GM12874 (cell line): ENCODE measurements around the gene GLIS2.

Experiments used
- TF ChIP-seq, protein P1 (sequence below): IDR thresholded peaks from 2 replicates; pipeline ENCODE4 v1.5.1; 2011; ENCODE audit warnings: low read depth, mild to moderate bottlenecking, control low read depth, low read length, moderate library complexity; ENCODE audit not compliant: insufficient read depth

The GLIS2 gene

GRCh38 chr16:4377573-4378154 is 61.8 kb downstream of the GLIS2 start:
- TF ChIP-seq, protein P1, sequence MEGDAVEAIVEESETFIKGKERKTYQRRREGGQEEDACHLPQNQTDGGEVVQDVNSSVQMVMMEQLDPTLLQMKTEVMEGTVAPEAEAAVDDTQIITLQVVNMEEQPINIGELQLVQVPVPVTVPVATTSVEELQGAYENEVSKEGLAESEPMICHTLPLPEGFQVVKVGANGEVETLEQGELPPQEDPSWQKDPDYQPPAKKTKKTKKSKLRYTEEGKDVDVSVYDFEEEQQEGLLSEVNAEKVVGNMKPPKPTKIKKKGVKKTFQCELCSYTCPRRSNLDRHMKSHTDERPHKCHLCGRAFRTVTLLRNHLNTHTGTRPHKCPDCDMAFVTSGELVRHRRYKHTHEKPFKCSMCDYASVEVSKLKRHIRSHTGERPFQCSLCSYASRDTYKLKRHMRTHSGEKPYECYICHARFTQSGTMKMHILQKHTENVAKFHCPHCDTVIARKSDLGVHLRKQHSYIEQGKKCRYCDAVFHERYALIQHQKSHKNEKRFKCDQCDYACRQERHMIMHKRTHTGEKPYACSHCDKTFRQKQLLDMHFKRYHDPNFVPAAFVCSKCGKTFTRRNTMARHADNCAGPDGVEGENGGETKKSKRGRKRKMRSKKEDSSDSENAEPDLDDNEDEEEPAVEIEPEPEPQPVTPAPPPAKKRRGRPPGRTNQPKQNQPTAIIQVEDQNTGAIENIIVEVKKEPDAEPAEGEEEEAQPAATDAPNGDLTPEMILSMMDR = no peak

GRCh38 chr16:4378161-4378666 is 62.3 kb downstream of the GLIS2 start:
- TF ChIP-seq, protein P1 = no peak

GRCh38 chr16:4378999-4379690 is 63.3 kb downstream of the GLIS2 start:
- TF ChIP-seq, protein P1 = no peak

DNA sequence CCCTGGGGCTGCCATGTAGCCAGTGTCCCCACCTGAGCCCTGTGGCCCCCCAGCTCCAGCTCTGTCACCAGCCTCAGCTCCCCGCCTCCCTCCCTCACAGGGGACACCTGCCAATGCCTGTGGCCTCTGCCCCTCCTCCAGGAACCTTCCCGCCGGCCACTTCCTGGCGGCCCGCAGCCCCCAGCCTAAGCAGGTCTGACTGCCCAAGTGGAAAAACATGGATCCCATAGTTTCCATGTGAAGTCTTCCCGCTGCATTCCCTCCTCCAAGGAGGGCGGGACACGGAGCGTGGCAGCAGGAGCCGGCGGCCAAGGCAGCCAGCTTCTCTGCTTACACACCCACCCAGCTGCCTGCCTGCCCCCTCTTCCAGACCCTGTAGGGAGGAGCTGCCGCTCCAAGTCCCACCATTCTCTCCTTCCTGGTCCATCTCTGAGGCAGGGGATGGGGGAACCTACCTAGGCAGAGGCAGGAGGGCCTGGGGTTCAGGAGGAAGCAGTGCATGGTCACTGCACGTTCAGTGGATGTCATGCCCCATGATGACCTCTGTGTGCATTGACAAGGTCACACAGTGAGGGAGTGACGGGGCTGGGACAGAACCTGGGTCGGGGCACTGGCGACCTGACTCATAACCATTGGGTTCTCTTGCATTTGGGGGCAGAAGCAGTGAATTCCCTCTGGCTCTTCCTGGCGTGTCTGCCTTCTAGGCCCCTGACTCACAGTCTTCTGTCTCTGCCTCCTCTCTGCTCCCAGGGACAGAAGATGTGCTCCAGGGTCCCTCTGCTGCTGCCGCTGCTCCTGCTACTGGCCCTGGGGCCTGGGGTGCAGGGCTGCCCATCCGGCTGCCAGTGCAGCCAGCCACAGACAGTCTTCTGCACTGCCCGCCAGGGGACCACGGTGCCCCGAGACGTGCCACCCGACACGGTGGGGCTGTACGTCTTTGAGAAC is 64.5 kb downstream of the GLIS2 start:
- TF ChIP-seq, protein P1 = no peak

- TF ChIP-seq, protein P1 = no peak
Observed at GRCh38 chr16:4381072-4381934, 65.4 kb downstream of the GLIS2 start.

DNA sequence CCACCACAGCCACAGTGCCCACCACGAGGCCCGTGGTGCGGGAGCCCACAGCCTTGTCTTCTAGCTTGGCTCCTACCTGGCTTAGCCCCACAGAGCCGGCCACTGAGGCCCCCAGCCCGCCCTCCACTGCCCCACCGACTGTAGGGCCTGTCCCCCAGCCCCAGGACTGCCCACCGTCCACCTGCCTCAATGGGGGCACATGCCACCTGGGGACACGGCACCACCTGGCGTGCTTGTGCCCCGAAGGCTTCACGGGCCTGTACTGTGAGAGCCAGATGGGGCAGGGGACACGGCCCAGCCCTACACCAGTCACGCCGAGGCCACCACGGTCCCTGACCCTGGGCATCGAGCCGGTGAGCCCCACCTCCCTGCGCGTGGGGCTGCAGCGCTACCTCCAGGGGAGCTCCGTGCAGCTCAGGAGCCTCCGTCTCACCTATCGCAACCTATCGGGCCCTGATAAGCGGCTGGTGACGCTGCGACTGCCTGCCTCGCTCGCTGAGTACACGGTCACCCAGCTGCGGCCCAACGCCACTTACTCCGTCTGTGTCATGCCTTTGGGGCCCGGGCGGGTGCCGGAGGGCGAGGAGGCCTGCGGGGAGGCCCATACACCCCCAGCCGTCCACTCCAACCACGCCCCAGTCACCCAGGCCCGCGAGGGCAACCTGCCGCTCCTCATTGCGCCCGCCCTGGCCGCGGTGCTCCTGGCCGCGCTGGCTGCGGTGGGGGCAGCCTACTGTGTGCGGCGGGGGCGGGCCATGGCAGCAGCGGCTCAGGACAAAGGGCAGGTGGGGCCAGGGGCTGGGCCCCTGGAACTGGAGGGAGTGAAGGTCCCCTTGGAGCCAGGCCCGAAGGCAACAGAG is 66.3 kb downstream of the GLIS2 start:
- TF ChIP-seq, protein P1 = no peak
